VCaP (cell line): ENCODE results near the gene PRSS48.

Experiments
- H3K27ac ChIP-seq: fragments of 450-650 bp; 2 replicates; pipeline ENCODE4 v1.5.1; 2017
- TF ChIP-seq, protein P1 (sequence below): fragments of 450-650 bp; conservative IDR thresholded peaks from 2 replicates; pipeline ENCODE4 v1.5.1; 2017; ENCODE audit warnings: mild to moderate bottlenecking, moderate library complexity

The PRSS48 gene

DNA sequence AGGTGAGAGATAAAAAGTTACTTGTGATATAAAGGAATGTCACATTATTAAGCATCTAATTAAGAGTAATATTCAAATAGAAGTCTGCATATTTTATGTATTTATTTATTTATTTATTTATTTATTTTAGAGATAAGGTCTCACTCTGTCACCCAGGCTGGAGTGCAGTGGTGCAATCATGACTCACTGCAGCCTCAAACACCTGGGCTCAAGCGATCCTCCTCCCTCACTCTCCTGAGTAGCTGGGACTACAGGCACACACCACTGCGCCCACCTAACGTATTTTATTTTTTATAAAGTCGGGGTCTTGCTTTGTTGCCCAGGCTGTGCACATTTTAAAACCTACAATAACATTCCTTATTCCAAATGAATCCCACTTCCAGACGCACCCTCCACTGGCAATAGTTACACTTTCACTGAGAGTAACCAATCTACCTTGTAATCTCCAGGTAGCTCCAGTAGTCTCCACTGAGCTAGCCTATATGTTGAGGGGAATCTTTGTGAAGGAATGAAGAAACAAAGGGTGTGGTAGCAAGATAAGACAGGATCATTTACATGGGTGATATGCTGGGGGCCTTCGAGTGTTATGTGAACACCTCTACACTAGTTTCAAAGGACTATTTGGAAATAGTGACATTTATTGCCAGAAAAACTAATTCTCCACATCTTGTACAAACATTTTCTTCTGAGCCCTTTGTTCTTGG, 36.5 kb downstream of the PRSS48 start:
- TF ChIP-seq, protein P1, sequence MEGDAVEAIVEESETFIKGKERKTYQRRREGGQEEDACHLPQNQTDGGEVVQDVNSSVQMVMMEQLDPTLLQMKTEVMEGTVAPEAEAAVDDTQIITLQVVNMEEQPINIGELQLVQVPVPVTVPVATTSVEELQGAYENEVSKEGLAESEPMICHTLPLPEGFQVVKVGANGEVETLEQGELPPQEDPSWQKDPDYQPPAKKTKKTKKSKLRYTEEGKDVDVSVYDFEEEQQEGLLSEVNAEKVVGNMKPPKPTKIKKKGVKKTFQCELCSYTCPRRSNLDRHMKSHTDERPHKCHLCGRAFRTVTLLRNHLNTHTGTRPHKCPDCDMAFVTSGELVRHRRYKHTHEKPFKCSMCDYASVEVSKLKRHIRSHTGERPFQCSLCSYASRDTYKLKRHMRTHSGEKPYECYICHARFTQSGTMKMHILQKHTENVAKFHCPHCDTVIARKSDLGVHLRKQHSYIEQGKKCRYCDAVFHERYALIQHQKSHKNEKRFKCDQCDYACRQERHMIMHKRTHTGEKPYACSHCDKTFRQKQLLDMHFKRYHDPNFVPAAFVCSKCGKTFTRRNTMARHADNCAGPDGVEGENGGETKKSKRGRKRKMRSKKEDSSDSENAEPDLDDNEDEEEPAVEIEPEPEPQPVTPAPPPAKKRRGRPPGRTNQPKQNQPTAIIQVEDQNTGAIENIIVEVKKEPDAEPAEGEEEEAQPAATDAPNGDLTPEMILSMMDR, result no peak
- no peak overlapping the region for H3K27ac ChIP-seq

DNA sequence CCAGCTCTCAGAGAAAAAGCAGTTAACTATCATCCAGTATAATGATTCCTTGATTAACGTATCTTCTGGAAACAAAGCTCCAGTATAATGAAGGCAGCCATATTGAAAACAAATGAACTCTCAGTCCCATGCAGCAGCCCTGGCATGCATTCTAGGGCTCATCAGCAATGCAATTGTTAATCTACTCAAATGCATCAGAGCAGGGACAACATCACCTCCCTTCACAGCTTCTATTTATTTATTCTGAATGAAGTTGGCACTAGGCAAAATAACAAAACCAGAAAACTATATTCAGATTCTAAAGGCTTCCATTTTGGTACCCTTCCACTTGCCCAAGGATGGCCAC, 37.0 kb downstream of the PRSS48 start:
- H3K27ac ChIP-seq, result no peak overlapping the region
- TF ChIP-seq, protein P1, result no peak

DNA sequence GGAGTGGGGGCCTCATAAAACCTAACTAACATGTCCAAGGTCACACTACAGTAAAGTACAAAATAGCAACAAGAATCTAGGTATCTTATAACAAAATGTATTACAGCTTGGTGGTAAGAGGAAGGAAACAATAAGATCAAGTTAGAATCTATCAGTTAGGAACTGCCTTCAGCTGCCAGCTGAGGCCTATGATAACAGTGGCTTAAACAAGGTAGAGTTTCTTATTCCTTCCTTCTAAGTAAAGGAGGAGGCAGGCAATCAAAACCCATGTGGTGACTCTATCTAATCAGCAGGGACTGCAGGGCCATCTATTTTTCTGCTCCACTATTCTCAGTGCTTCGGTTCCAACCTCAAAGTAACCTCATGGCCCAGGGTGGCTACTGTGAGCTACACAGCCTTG, 37.5 kb downstream of the PRSS48 start:
- TF ChIP-seq, protein P1, result no peak
- H3K27ac ChIP-seq, result no peak overlapping the region

DNA sequence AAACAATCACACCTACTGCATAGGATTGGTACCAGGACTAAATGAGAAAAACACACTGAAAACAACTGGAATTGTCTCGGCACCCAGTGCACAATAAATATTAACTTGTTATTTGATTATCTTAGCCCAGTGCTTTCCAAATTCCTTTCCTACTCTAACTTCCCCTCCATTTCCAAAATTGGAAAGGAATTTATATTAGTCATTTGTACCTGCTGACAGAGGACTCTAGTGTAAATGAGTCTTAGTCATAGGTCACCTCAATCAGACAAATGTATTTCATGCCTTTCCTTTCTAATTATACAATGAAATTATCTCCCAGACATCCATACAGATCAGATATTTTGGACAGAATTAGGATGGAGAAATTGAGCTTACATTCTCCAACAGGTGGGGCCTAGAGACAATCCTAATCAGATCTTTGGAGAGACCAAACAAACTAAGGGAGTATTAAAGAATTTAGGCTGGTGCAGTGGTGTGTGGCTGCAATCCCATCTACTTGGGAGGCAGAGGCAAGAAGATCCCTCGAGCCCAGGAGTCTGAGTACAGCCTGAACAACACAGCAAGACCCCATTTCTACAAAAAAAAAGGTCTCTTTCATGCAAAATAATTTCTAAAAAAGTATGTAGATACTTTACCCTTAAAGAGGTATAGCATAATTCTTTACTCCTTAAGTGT, 38.4 kb downstream of the PRSS48 start:
- H3K27ac ChIP-seq, result no peak overlapping the region
- TF ChIP-seq, protein P1, result no peak

DNA sequence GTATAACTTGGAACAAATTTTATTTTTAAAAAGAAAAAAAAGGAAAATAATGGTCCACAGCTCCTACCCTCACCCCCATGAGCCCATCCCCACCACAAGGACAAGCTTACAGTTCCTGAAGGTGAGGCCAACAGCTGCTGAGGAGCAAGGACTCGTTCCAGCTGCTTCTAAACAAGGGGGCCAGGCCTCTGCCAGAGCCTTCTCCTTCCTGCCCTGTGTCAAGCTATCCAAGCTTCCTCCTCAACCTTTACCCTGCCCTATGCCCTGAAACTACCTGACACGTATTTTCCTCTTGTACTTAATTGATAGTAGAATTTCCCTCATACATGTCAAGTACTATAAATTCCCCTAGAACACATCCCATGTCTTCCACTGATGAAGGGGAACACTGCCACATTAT, 39.7 kb downstream of the PRSS48 start:
- H3K27ac ChIP-seq, result no peak overlapping the region
- TF ChIP-seq, protein P1, result no peak

DNA sequence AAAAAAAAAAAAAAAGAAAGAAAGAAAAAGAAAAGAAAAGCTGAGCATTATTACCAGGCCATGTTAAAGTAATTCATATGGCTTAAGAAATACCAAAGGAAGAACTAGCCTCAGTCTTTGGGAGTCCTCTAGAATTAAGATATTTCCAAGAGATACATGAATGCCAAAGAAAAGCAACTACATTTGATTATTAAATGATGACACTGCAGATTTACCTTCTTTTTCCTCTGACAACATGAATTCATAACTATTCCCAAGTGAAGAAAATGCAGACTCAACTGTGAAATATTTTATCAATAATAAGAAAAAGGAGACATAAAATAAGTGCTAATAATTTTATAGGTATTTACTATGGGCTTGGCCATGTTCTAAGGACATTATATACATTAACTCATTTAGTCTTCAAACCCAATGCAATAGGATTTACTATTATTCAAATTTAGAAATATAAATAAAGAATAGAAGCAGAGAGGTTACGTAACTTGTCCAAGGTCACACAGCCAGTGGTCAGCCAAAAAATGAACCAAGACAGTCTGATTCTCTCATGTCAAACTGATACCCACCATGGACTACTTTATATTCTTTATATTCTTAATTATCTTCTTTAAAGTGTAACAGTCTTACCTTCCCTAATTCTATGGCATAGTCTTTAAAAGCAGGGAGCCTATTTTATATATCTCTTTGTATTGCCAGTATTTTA, 41.5 kb downstream of the PRSS48 start:
- H3K27ac ChIP-seq, result no peak overlapping the region
- TF ChIP-seq, protein P1, result no peak

DNA sequence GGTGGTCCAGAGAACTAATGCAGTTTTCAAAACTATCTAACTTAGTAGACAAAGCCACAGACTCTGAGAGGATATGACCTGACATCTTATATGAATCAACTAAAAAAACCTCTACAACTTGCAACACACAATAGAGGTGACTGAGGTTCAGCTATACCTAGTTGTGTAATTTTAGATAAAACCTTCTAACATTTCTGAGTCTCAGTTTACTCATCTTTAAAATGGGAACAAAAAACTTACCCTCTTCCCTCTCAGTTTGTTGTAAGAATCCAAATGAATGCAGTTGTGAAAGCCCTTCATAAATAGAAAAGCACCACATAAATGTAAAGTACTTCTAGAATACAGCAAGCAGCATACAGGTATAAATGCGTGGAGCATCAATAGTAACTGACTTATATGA, 42.5 kb downstream of the PRSS48 start:
- H3K27ac ChIP-seq, result no peak overlapping the region
- TF ChIP-seq, protein P1, result no peak
